Lower lobe of right lung (tissue), 2 donors: ENCODE data around the gene TMEM119. TPM values are rescaled to one million over a fixed set of nuclear protein-coding genes. Genes with fewer than 3 reads are reported as not detected.
A peak's percentile ranks its signal among the peaks of the same experiment; 100 is the strongest.
"Not testable (repeated sequence)": the region's sequence is repeated elsewhere in the genome, so short reads cannot be mapped to it uniquely, and the experiment has no call there.

Experiments
- ATAC-seq, 2 donors: fragments of 200-7000 bp; cut with Tn5 transposase; one replicate each; pipeline ENCODE4 v1.9.1; 2020 to 2022; ENCODE audit warnings: mild to moderate bottlenecking in 2 of 2, moderate library complexity in 2 of 2
- DNase-seq: peaks from one replicate; pipeline ENCODE4 v3.0.0-alpha.2; 2020
- H3K27ac ChIP-seq: fragments of 200-600 bp; one replicate; pipeline ENCODE4 v1.8.0; 2022
- H3K27me3 ChIP-seq: fragments of 200-600 bp; one replicate; pipeline ENCODE4 v1.8.0; 2022; ENCODE audit warnings: low read depth
- H3K36me3 ChIP-seq: fragments of 200-600 bp; one replicate; pipeline ENCODE4 v1.8.0; 2022; ENCODE audit warnings: mild to moderate bottlenecking
- H3K4me1 ChIP-seq: fragments of 200-600 bp; one replicate; pipeline ENCODE4 v1.8.0; 2022
- H3K4me3 ChIP-seq: fragments of 200-600 bp; one replicate; pipeline ENCODE4 v1.8.0; 2022; ENCODE audit warnings: mild to moderate bottlenecking
- H3K9me3 ChIP-seq: fragments of 200-600 bp; one replicate; pipeline ENCODE4 v1.8.0; 2022
- CTCF ChIP-seq: fragments of 200-600 bp; IDR thresholded peaks from one replicate; pipeline ENCODE4 v1.8.0; 2022; ENCODE audit warnings: antibody characterized with exemption, mild to moderate bottlenecking
- intact Hi-C: fragments of 100-400 bp; cut with DNase I; formaldehyde crosslinking; loops from one replicate; pipeline ENCODE4 v1.11.0; 2022
- total RNA-seq: library from RNA; stranded (reverse); fragmentation: NEBNext Ultra II Directional; extraction: Animal tissue kit (Norgen Biotek cat#: 25700); gene quantifications from one replicate; pipeline ENCODE4 v1.2.1, GENCODE V29; 2021
- donor health status: DM: no; HTN: yes; CAD: no; lungs with severe emphysema.

The TMEM119 gene
- total RNA-seq, 1 donor from 2014 or later, result 13.4 TPM

- Histone ChIP-seq H3K27ac (peak overlapping the region; percentile 93), H3K4me1 (peaks cover 69% of the 10 kb centered on the region), H3K9me3 (no peaks in the 10 kb centered on the region), H3K27me3 (no peaks in the 10 kb centered on the region), H3K4me3 (peak overlapping the region; percentile 100), H3K36me3 (peaks cover 39% of the 10 kb centered on the region)
- intact Hi-C loops, result no loop called here
- DNase-seq, result no peak
- no peak for ATAC-seq
- TF ChIP-seq CTCF, result no peak
Observed at GRCh38 chr12:108560321-108560721, 37.6 kb downstream of the TMEM119 start.

- intact Hi-C loops, result no loop called here
- Histone ChIP-seq H3K27ac (no peak overlapping the region), H3K36me3 (peaks cover 34% of the 10 kb centered on the region), H3K9me3 (no peaks in the 10 kb centered on the region), H3K27me3 (no peaks in the 10 kb centered on the region), H3K4me3 (peak overlapping the region; percentile 100), H3K4me1 (peaks cover 64% of the 10 kb centered on the region)
- no peak for ATAC-seq
- DNase-seq, result no peak
- TF ChIP-seq CTCF, result no peak
Observed at GRCh38 chr12:108559748-108560147, 38.1 kb downstream of the TMEM119 start.

GRCh38 chr12:108559007-108559655 is 38.8 kb downstream of the TMEM119 start:
- H3K4me3 ChIP-seq, result no peak overlapping the region
- TF ChIP-seq CTCF, result no peak

GRCh38 chr12:108555383-108555782 is 42.5 kb downstream of the TMEM119 start:
- ATAC-seq, H3K27ac ChIP-seq, H3K27me3 ChIP-seq, H3K9me3 ChIP-seq, H3K4me3 ChIP-seq, intact Hi-C loops, DNase-seq: not testable (repeated sequence)
- Histone ChIP-seq H3K4me1 (peaks cover 53% of the 10 kb centered on the region), H3K36me3 (peaks cover 23% of the 10 kb centered on the region)

More at GRCh38 chr12:108559007-108559655, 38.8 kb downstream of the TMEM119 start:
- no peaks in the 10 kb centered on the region for H3K9me3 ChIP-seq
- ATAC-seq, result no peak
- peaks cover 27% of the 10 kb centered on the region for H3K36me3 ChIP-seq
- DNase-seq, result no peak
- intact Hi-C loops, result no loop called here
- no peaks in the 10 kb centered on the region for H3K27me3 ChIP-seq
- H3K27ac ChIP-seq, result no peak overlapping the region
- H3K4me1 ChIP-seq, result peaks cover 65% of the 10 kb centered on the region

GRCh38 chr12:108553799-108554198 is 44.1 kb downstream of the TMEM119 start:
- intact Hi-C loops, result no loop called here
- ATAC-seq (no peak), DNase-seq (no peak)

More at GRCh38 chr12:108553799-108554198, 44.1 kb downstream of the TMEM119 start:
- Histone ChIP-seq H3K4me1 (peaks cover 37% of the 10 kb centered on the region), H3K27ac (no peak overlapping the region), H3K4me3 (no peak overlapping the region), H3K36me3 (peaks cover 27% of the 10 kb centered on the region), H3K27me3 (no peaks in the 10 kb centered on the region), H3K9me3 (no peaks in the 10 kb centered on the region)
- no peak for TF ChIP-seq CTCF
